Left colon (tissue), 2 donors: Measurements from ENCODE around the gene PEPD. TPM values are rescaled to one million over a fixed set of nuclear protein-coding genes. Genes with fewer than 3 reads are reported as not detected.
A peak's percentile ranks its signal among the peaks of the same experiment; 100 is the strongest.

Source experiments
- ATAC-seq: fragments of 200-7000 bp; cut with Tn5 transposase; one replicate; pipeline ENCODE4 v1.9.1; 2020; ENCODE audit warnings: mild to moderate bottlenecking, moderate library complexity
- DNase-seq, 2 donors: peaks; one replicate each; pipeline ENCODE4 v3.0.0-alpha.2; 2020
- intact Hi-C, 2 donors: fragments of 100-400 bp; cut with DNase I in 1 of 2; cut with micrococcal nuclease in 1 of 2; formaldehyde crosslinking; loops; one replicate each; pipeline versions ENCODE4 v1.11.2 to v1.14.0; 2022; cut with DNase I, micrococcal nuclease
- total RNA-seq, 2 donors: library from RNA; stranded (reverse); fragmentation: NEBNext Ultra II Directional; extraction: Animal tissue kit (Norgen Biotek cat#: 25700); gene quantifications; one replicate each; pipeline ENCODE4 v1.2.1, GENCODE V29; 2021
- donor health status: DM: no; HTN: no; CAD: no.
- donor health status: DM: yes; HTN: yes; CAD: no.

PEPD gene
- total RNA-seq, 2 donors from 2014 or later, result 35.7 to 86.1 TPM

GRCh38 chr19:33368074-33368864, 153.3 kb downstream of the PEPD start:
- no peak for ATAC-seq
- DNase-seq, result no peak
- intact Hi-C loops, result no loop called here

- ATAC-seq (peak; percentile 67), DNase-seq (no peak)
- intact Hi-C loops, result no loop called here
Measured at GRCh38 chr19:33366897-33367296, 154.7 kb downstream of the PEPD start.

GRCh38 chr19:33366127-33366526, 155.5 kb downstream of the PEPD start:
- intact Hi-C loops, result no loop called here
- ATAC-seq (peak; percentile 89), DNase-seq (peak; percentile 48 to 62)

GRCh38 chr19:33365691-33366090, 155.9 kb downstream of the PEPD start:
- ATAC-seq (peak; percentile 79), DNase-seq (peak; percentile 47 to 67)
- intact Hi-C loops, result no loop called here

GRCh38 chr19:33363476-33363875, 158.1 kb downstream of the PEPD start:
- intact Hi-C loops, result no loop called here
- ATAC-seq (no peak), DNase-seq (no peak)

GRCh38 chr19:33362508-33363228, 158.9 kb downstream of the PEPD start:
- intact Hi-C loops, result no loop called here
- ATAC-seq (no peak), DNase-seq (no peak)

- intact Hi-C loops, result no loop called here
- DNase-seq (no peak), ATAC-seq (no peak)
Measured at GRCh38 chr19:33359581-33359980, 162.0 kb downstream of the PEPD start.

- intact Hi-C loops, result no loop called here
- ATAC-seq (no peak), DNase-seq (no peak)
Measured at GRCh38 chr19:33358408-33358807, 163.2 kb downstream of the PEPD start.

- intact Hi-C loops, result no loop called here
- DNase-seq, result no peak
- ATAC-seq, result no peak
Measured at GRCh38 chr19:33357556-33357955, 164.0 kb downstream of the PEPD start.

GRCh38 chr19:33355535-33355934, 166.1 kb downstream of the PEPD start:
- ATAC-seq, result no peak
- DNase-seq, result no peak
- intact Hi-C loops, result no loop called here

- ATAC-seq, result no peak
- no peak for DNase-seq
- intact Hi-C loops, result no loop called here
Measured at GRCh38 chr19:33350538-33351309, 170.9 kb downstream of the PEPD start.

GRCh38 chr19:33349319-33350289, 172.0 kb downstream of the PEPD start:
- intact Hi-C loops, result no loop called here
- DNase-seq (no peak), ATAC-seq (no peak)

- intact Hi-C loops, result no loop called here
- DNase-seq (no peak), ATAC-seq (no peak)
Measured at GRCh38 chr19:33348301-33349010, 173.1 kb downstream of the PEPD start.

GRCh38 chr19:33347300-33347699, 174.3 kb downstream of the PEPD start:
- intact Hi-C loops, result no loop called here
- ATAC-seq, result no peak
- no peak for DNase-seq

GRCh38 chr19:33346665-33347064, 174.9 kb downstream of the PEPD start:
- intact Hi-C loops, result no loop called here

GRCh38 chr19:33345163-33345562, 176.4 kb downstream of the PEPD start:
- intact Hi-C loops, result no loop called here
- DNase-seq (no peak), ATAC-seq (no peak)

More at GRCh38 chr19:33346665-33347064, 174.9 kb downstream of the PEPD start:
- no peak for ATAC-seq
- DNase-seq, result no peak

GRCh38 chr19:33344573-33344925, 177.0 kb downstream of the PEPD start:
- ATAC-seq (no peak), DNase-seq (no peak)
- intact Hi-C loops, result no loop called here
